GM21515 (cell line): ENCODE measurements around the gene FBN3.
"Not testable (repeated sequence)": the region's sequence is repeated elsewhere in the genome, so short reads cannot be mapped to it uniquely, and the experiment has no call there.

Experiments
- ATAC-seq: cut with Tn5 transposase; IDR thresholded peaks from one replicate; pipeline ENCODE4 v1.9.1; 2021; ENCODE audit not compliant: unreplicated experiment

Gene FBN3

DNA sequence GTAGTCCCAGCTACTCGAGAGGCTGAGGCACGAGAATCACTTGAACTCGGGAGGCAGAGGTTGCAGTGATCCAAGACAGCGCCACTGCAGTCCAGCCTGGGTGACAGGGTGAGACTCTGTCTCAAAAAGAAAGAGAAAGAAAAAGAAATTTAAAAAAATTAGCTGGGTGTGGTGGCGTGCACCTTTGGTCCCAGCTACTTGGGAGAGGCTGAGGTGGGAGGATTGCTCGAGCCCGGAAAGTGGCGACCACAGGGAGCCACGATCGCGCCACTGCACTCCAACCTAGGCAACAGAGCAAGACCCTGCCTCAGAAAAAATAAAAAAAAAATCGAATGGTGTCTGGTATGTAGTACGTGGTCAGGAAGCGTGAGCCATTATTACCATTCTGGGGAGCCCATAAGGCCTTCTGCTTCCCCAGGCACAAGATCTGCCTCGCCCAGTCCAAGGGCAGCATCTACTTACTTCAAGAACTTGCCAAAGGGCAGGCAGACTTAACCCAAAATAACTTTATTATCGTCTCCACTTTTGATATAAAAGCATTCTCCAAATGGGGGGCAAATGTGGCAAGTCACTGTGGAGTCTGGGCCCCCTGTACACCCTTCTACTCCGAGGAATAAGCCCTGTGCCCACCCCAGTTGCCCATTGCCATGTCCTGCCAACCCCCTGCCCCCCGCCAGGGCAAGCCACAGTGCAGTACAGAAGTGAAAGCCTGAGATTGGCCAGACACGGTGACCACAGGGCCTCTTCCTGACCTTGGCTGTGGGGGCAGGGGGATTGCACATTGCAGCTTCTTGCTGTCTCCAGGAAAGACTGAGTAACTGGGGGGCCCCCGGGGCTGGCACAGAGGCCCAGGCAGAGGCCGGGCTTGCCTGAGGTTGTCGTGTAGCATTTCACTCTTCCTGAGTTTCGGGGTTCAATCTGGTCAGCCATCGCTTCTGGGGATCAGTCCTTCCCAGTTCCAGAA lies 84.2 kb downstream of the FBN3 start:
- ATAC-seq = no peak

DNA sequence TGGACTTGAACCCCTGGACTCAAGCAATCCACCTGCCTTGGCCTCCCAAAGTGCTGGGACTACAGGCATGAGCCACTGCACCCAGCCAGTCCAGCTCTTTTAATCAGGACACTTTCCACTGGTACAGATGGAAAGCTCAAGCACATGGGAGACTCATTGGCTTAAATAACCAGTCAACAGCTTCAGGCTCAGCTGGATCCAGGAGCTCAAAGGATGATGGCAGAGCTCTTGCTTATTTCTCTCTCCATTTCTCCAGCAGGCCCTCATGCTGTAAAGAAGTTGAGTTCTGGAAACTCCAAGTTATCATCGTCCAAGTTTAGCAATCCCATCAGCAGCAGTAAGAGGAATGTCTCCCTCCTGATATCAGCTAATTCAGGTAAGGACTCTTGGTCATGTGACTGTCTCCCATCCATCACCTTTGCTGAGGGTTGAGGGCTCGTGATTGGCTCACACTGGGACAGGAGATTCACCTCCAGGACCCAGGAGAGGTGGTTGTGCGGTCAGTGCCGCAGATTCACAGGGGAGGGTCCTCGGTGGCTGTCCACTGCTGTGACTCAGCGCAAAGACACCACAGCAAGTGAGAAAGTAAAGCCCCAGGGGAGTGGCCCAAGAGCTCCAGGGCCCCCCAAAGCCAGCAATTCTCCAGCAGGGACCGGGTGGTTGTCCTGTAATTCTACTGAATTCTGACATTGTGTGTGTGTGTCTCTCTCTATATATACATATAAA lies 91.7 kb downstream of the FBN3 start:
- ATAC-seq = no peak

DNA sequence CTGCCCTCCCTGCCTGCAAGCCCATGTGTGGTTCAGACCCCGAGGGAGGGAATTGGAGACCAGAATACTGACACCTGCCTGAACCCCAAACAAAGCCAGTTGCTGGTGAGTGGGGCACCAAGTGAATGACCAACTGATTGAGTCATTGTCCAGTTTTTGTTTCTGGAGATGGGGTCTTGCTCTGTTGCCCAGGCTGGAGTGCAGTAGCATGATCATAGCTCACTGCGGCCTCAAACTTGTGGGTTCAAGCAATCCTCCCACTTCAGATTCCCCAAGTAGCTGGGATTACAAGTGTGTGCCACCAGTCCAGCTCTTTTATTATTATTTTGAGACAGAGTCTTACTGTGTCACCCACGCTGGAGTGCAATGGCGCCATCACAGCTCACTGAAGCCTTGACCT lies 92.9 kb downstream of the FBN3 start:
- no peak for ATAC-seq

DNA sequence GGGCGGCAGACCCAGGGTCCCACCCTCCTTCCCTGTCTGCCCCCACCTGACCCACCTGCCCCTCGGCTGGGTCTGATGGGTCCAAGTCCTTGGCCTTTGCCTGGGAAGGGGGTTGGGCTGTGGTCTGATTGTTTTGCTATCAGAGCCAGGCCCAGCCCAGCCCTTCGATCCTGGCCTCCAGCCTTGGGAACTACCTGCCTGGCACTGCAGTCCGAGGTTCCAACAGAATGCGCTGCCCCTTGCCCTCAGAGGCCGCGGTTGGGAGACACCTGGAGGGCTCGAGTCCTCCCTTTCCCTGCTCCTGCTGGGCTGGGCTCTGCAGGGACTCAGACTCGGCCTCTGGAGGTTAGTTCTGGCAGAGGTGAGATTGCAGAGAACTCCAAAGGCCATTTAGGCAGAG lies 95.2 kb downstream of the FBN3 start:
- ATAC-seq = no peak

DNA sequence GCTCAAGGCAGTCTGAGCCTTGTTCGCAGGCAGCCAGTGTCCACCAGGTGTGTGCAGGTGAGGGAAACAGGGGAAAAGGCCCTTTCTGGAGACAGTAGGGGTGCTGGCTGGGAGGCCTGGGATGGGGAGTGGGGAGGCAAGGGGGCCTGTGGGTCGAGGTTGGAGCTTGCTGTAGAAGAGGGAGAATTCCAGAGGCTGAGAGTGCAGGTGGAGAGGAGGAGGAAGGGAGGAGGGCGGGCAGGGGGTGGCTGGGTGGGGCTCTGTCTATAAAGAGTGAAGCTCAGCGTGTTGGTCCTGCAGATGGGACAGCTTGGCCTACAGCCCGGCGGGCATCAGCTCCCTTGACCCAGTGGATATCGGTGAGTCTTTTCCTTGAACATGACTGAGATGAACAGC lies 96.9 kb downstream of the FBN3 start, which contains the start of gene CCL25:
CCL25 (plus strand) TSS at position 297 of the 396 bp plus-strand sequence. CDS start 290 bp downstream, outside the sequence.
- no peak for ATAC-seq

DNA sequence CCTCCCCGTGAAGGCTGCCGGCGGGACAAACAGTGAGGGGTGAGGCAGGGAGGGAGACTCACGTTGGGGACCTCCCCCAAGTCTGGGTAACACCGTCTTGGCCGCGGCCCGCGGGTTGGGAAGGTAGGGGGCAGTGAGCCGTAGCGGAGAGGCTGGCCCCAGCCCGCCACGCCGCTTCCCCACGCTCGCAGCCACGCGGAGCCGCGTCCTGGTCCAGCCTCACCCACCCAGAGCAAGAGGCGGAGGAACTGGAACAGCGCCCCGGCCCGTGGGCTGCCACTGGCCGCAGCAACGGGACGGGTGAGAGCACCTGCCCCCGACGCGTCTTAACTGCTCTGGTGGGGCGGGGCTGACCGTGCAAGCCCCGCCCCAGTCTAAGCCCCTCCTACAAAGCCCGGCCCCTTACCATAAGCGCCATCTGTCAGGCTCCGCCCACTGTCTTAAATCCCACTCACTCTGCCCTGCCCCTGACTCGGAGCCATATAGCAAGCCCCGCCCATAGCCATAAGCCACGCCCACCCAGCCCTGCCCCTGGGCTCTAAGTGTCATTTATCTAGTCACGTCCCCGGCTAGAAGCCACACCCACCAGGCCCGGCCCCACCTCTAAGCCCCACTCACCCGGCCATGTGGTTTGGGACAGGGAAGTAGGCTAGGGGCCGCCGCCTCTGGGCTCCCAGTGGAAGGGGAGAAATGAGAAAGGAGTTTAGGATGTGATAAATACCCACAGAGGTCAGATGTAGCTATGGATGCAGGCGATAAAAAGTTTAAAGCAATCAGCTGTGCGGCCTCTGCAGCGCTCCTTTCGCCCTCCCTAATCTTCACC lies 98.9 kb downstream of the FBN3 start:
- ATAC-seq = peak; percentile 73

DNA sequence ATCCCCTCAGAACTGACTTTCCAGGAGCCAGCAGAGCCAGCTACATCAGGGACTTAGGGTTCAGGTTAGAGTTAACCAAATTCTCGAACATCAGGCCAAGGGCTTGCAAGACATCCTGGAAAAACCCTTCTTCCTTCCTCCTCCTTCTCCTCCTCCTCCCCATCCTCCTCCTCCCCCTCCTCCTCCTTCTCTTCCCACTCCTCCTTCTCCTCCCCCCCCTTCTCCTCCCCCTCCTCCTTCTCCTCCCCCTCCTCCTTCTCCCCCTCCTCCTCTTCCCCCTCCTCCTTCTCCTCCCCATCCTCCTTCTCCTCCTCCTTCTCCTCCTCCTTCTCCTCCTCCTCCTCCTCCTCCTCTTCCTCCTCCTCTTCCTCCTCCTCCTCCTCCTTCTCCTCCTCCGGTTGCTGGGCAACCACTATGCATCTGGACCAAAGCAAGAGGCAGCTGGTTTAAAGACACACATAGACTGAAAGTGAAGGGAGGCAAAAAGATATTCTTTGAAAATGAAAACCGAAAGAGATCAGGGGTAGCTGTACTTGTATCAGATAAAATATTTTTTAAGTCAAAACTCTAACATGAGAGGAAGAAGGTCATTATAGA lies 102.7 kb downstream of the FBN3 start:
- ATAC-seq = no peak

DNA sequence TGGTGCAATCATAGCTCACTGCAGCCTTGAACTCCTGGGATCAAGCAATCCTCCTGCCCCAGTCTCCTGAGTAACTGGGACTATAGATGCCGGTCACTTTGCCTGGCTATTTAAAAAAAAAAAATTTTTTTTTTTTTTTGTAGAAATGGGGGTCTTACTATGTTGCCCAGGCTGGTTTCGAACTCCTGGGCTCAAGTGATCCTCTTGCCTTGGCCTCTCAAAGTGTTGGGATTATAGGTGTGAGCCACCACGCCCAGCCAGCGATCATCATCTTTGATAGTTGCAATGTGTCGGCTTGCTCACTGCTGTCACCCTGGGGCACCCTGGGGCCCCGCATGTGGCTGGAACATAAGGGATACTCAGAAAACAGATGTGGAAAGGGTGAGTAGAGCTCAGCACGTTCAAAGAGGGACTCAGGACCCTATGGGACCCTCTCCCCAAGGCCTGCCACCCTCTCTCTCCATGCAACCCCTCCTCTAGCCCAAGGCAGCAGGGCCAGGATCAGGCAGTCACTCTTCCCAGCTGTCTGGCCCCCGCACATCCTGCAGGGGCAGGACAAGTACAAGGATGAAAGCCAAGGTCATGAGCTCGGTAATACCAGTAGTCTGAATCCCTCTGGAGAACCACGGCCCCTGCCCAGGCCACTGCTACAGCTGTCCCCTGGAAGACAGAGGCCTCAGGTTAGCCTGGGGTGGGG lies 103.4 kb downstream of the FBN3 start:
- ATAC-seq = no peak

DNA sequence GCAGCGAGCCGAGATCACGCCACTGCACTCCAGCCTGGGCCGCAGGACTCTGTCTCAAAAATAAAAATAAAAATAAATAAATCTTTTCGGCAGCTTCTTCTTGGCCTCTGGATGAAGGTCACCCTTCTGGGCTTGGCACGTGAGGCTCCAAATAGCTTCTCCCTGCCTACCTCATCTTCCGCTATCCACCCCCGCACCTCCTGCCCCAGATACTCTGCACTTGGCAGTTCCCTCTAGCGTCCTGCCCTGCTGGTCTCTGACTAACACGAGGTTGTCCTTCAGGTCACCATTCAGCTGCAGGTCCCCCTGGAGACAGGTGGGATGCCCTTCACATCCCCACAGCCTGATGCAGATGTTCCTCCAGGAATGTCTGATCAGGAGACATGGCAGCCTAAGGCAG lies 105.4 kb downstream of the FBN3 start:
- no peak for ATAC-seq

DNA sequence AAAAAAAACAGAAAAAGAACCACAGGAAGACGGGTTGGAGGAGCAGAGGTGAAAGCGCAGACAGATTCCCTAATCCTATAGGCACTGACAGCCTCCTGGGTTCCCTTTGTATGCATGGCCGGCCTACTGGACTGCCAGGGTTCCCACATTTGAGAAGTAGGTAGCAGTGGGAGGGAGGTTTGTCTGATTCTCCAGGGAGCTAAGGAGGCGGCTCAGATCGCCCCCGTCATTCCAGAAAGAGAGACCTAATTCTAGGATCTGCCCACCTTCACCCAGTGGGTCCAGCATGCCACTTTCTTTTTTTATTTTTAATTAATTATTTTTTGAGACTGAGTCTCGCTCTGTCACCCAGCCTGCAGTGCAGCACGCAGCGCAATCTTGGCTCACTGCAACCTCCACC lies 106.5 kb downstream of the FBN3 start:
- ATAC-seq = no peak

DNA sequence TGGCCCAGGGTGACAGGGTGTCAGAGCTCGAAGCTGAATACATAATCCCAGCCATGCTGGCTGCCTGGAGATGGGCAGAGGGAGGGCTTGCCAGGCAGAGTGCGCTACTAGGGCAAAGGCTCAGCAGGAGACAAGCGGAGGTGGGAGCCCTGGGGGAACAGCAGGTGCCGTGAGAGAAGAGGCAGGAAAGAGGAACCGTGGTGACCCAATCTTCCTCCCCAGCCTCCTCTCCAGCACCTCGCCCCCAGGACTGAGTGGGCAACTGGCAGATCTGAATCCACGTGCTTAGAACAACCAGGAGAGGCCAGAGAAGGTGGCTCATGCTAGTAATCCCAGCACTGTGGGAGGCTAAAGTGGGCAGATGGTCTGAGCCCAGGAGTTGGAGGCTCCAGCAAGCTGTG lies 107.9 kb downstream of the FBN3 start:
- no peak for ATAC-seq

DNA sequence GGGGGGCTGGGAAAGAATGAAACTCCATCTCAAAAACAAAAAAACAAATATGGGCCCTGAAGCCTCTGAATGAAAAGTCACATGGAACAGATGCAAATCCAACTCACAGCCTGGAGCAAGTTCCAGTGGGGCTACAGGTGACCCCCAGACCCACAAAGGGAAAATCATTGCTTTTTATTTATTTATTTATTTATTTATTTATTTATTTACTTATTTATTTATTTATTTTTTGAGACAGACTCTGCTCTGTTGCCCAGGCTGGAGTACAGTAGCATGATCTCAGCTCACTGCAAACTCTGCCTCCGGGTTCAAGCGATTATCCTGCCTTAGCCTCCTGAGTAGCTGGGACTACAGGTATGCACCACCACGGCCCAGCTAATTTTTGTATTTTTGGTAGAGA lies 110.2 kb downstream of the FBN3 start:
- no peak for ATAC-seq

DNA sequence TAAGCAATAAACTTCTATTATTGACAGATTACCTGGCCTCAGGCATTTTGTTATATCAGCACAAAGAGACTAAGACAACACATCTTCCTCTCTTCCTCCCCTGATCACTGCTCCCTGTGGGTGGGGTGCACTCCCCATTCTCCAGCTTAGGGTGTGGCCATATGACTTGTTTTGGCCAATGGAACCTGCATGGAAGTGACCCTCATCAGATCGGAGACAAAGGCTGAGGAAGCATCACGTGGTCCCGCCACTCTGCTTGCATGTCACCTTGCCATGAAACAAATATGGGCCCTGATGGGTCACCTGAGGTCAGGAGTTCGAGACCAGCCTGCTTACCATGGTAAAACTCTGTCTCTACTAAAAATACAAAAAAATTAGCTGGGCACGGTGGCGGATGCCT lies 110.6 kb downstream of the FBN3 start:
- ATAC-seq = no peak

DNA sequence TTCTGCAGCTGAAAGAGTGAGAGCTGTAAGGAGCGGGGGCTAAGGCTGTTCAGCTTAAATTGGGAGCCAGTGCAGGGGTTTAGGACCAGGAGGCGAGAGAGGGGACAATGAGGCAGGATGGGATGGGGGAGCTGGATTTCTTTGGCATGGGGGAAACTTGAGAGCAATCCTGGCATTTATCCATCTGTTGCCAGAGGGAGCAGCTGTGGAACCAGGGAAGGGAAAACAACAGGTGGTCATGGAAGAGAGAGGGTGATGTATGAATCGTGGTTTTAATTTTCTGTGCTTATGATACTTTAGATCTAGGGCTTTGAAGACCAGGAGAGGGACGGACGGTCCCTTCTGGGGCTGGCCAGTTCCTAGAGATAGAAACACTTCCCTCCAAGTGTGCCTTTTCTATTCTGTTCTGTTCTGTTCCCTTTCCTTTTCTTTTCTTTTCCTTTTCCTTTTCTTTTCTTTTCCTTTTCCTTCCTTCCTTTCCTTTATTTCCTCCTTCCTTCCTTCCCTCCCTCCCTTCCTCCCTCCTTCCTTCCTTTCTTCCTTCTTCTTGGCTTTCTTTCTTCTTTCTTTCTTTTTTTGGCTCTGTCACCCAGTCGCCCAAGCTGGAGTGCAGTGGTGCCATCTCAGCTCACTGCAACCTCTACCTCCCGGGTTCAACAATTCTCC lies 112.8 kb downstream of the FBN3 start:
- no peak for ATAC-seq

DNA sequence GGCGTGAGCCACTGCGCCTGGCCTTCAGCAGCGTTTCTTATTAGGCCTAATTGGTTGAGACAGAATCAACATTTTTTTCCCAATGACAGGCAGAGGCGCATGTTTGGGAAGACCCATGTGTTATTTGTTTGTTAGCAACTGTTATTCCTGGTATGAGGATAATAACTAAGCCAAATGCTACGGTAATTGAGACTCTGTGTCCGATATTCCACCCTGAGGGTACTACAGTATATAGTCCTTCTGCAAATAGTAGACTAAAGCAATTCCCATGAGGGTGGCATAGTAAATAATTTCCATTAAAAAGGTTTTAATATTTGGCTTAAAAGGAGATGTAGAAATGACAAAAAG lies 115.2 kb downstream of the FBN3 start:
- ATAC-seq = no peak

DNA sequence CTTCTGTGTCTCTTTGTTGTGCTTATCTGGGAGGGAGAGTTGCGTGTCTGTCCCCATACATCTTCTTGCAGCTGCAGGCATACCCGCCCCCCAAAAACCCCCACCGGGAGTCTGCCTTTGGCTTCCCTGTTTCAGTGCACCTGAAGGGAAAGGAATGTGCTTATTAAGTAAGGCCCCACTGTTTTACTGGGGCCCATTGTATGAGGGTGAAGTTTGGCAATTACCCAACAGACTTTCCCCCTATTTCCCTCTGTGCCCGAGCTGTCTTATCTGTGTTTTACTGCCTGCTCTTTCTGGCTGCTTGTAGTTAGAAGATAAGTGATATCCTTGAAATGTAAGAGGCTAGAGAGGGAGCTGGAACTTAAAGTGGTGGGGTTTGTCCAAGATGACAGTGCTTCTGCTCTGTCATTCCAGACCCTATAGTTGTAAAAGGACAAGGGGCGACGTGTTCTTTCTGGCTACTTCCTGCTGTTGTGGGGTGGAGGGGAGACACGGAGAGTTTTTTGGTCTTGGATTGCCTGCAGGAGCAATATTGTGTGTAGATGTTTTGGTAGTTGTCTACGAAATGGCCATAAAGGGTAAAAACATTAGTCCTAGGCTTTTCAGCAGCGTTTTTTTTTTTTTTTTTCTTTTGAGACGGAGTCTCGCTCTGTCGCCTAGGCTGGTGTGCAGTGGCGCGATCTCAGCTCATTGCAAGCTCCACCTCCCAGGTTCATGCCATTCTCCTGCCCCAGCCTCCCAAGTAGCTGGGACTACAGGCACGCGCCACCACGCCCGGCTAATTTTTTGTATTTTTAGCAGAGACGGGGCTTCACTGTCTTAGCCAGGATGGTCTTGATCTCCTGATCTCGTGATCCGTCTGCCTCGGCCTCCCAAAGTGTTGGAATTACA lies 115.9 kb downstream of the FBN3 start:
- not testable (repeated sequence) for ATAC-seq

DNA sequence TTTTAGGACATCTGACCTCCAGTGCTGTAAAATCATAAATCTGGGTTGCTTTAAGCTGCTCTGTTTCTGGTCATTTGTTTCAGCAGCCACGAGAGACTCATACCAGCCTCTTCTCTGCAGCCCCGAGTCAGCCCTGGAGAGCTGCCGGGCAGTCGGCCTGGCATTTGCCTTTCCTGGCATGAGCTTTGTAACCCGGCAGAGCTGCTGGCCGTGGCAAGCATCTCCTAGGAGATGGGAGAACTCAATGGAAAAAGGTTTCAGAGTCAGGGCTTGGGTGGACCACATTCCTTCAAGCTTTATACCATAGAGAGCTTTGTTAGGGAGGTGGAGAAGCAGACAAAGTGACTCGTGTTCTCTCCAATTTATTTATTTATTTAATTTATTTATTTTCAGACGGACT lies 118.4 kb downstream of the FBN3 start:
- no peak for ATAC-seq

DNA sequence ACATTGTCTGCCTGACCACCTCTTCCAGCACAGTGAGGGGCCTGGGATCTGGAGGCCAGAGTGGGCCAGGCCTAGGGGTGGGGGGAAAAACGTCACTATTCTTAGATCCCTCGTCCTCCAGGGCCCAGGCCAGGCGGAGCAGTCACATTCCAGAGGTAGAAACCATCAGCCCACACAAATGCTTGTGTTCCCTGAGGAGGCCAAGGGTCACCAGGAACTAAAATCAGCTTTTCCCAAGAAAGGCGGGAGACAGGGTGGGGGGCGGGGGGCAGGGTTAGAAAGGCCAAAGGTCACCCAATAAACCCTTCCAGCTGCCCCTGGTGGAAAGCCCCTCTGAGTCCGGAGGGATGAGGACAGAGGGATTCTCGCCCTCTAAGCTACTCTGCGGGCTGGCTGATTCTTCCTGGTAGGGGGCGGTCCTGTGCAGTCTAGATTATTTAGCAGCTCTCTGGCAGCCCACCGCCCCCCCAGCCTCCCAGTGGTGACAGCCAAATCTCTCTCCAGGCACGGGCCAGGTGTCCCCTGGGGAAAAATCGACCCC lies 120.4 kb downstream of the FBN3 start:
- no peak for ATAC-seq

DNA sequence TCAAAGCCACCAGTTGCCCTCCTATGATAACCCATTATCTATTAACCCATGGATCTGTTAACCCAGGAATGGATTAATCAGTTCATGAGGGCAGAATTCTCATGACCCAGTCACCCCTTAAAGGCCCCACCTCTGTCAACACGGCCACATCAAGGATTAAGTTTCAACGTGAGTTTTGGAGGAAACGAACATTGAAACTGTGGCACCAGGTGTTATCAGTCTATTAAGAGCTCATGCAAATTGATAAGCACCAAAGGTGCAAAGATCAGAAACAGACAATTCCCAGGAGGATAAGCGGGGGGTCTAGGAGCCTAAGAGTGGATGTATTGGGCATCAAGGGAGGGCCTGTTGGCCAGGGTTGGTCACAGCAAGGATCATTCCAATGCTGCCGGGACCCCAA lies 124.1 kb downstream of the FBN3 start:
- no peak for ATAC-seq
